H1 (cell line): ENCODE results near the gene OLFM3. TPM values are rescaled to one million over a fixed set of nuclear protein-coding genes. Genes with fewer than 3 reads are reported as not detected.

Experiments
- CTCF ChIA-PET: fragments of 300-600 bp; sonication (Branson Sonifier 250); formaldehyde crosslinking; loops from one replicate; lab custom pipeline; 2021; ENCODE audit not compliant: partially characterized antibody; lab: Charles Lee
- POLR2A ChIA-PET: fragments of 300-600 bp; sonication (Branson Sonifier 250); formaldehyde crosslinking; loops from one replicate; lab custom pipeline; 2021; ENCODE audit warnings: inconsistent platforms; ENCODE audit not compliant: partially characterized antibody; lab: Charles Lee
- DNase-seq, 2 experiments: peaks; one replicate each; pipeline versions ENCODE4 v3.0.0 to v3.0.0-alpha.2; 2010 to 2022; ENCODE audit warnings: low spot score in 2 of 2, low read depth in 1 of 2, mixed read lengths in 1 of 2
- FAIRE-seq: peaks from 2 replicates; lab custom pipeline; 2011; peaks lifted over from hg19 to GRCh38; lab: Jason Lieb, UNC
- H2AFZ ChIP-seq: 2 replicates; pipeline ENCODE4 v1.8.1; 2012; ENCODE audit warnings: low read length, inconsistent platforms
- H2AK5ac ChIP-seq: 2 replicates; pipeline ENCODE4 v1.6.1; 2013; ENCODE audit warnings: low read depth, low read length
- H2BK120ac ChIP-seq: replicated peaks from 2 replicates; pipeline ENCODE3; 2013; ENCODE audit warnings: low read depth, low read length, inconsistent platforms
- H2BK12ac ChIP-seq: 2 replicates; pipeline ENCODE4 v1.6.1; 2013; ENCODE audit warnings: low read depth, low read length
- H2BK15ac ChIP-seq: 2 replicates; pipeline ENCODE4 v1.6.1; 2013; ENCODE audit warnings: low read length
- H2BK20ac ChIP-seq: 2 replicates; pipeline ENCODE4 v1.6.1; 2013; ENCODE audit warnings: low read length
- H2BK5ac ChIP-seq: 2 replicates; pipeline ENCODE4 v1.6.1; 2013; ENCODE audit warnings: low read depth, low read length
- H3K14ac ChIP-seq: 2 replicates; pipeline ENCODE4 v1.6.1; 2013; ENCODE audit warnings: inconsistent platforms; ENCODE audit not compliant: insufficient read length
- H3K18ac ChIP-seq: 2 replicates; pipeline ENCODE4 v1.6.1; 2013; ENCODE audit warnings: low read length; ENCODE audit errors: extremely low read depth
- H3K23ac ChIP-seq: 2 replicates; pipeline ENCODE4 v1.6.1; 2013; ENCODE audit warnings: inconsistent platforms; ENCODE audit not compliant: insufficient read length
- H3K23me2 ChIP-seq: 2 replicates; pipeline ENCODE4 v1.6.1; 2013; ENCODE audit warnings: low read depth, low read length
- H3K27ac ChIP-seq: 2 replicates; pipeline ENCODE4 v1.6.1; 2011; ENCODE audit warnings: low read depth, low read length, inconsistent platforms
- H3K27me3 ChIP-seq, 4 experiments: replicated peaks in 1 of 4; 1 replicate in 1 of 4; 2 replicates in 3 of 4; pipeline versions ENCODE4 v1.6.1 to v1.8.1; 2011 to 2013; ENCODE audit warnings: low read length in 3 of 4, mild to moderate bottlenecking in 3 of 4, inconsistent platforms in 2 of 4, mixed read lengths in 2 of 4, moderate library complexity in 1 of 4; ENCODE audit not compliant: control insufficient read depth in 3 of 4, insufficient read depth in 3 of 4; ENCODE audit errors: extremely low read depth in 1 of 4
- H3K36me3 ChIP-seq, 4 experiments: 2 replicates each; pipeline versions ENCODE4 v1.6.1 to v1.8.1; 2011 to 2013; ENCODE audit warnings: mild to moderate bottlenecking in 4 of 4, low read length in 3 of 4, moderate library complexity in 2 of 4, control low read depth in 1 of 4, inconsistent platforms in 1 of 4; ENCODE audit not compliant: insufficient read depth in 4 of 4, control insufficient read depth in 2 of 4
- H3K4ac ChIP-seq: replicated peaks from 2 replicates; pipeline ENCODE3; 2013; ENCODE audit warnings: low read length, low read depth, mixed read lengths, inconsistent platforms; ENCODE audit not compliant: insufficient read length
- H3K4me1 ChIP-seq, 4 experiments: replicated peaks in 1 of 4; 1 replicate in 1 of 4; 2 replicates in 3 of 4; pipeline versions ENCODE4 v1.6.1 to v1.8.1; 2011 to 2013; ENCODE audit warnings: low read length in 3 of 4, inconsistent platforms in 2 of 4, mixed read lengths in 1 of 4; ENCODE audit not compliant: insufficient read depth in 4 of 4, control insufficient read depth in 3 of 4
- H3K4me2 ChIP-seq, 2 experiments: 2 replicates each; pipeline versions ENCODE4 v1.6.1 to v1.8.1; 2011 to 2013; ENCODE audit warnings: low read depth in 2 of 2, low read length in 2 of 2, control low read depth in 1 of 2, inconsistent platforms in 1 of 2, mild to moderate bottlenecking in 1 of 2; ENCODE audit not compliant: insufficient read depth in 1 of 2
- H3K4me3 ChIP-seq, 4 experiments: fragments of 200-600, 300-600 bp in 1 of 4; sonication (generic), shearing (Covaris generic), sonication (Bioruptor Twin) in 1 of 4; 2 replicates each; pipeline versions ENCODE4 v1.5.1 to v1.8.1; 2011 to 2016; ENCODE audit warnings: low read length in 4 of 4, low read depth in 3 of 4, control low read depth in 2 of 4, inconsistent platforms in 2 of 4, mild to moderate bottlenecking in 2 of 4, mixed read lengths in 1 of 4, moderate library complexity in 1 of 4; ENCODE audit not compliant: insufficient read depth in 2 of 4; ENCODE audit errors: extremely low read depth in 1 of 4
- H3K56ac ChIP-seq: replicated peaks from 2 replicates; pipeline ENCODE3; 2013; ENCODE audit warnings: low read depth, mild to moderate bottlenecking, mixed read lengths, low read length, inconsistent platforms; ENCODE audit not compliant: insufficient read length
- H3K79me1 ChIP-seq: 2 replicates; pipeline ENCODE4 v1.6.1; 2013; ENCODE audit warnings: low read depth, low read length, control low read depth
- H3K79me2 ChIP-seq, 2 experiments: 2 replicates each; pipeline versions ENCODE4 v1.6.1 to v1.8.1; 2012 to 2013; ENCODE audit warnings: low read length in 2 of 2, mild to moderate bottlenecking in 2 of 2, inconsistent platforms in 1 of 2; ENCODE audit not compliant: insufficient read depth in 2 of 2, control insufficient read depth in 1 of 2
- H3K9ac ChIP-seq, 4 experiments: replicated peaks in 1 of 4; 1 replicate in 1 of 4; 2 replicates in 3 of 4; pipeline versions ENCODE4 v1.6.1 to v1.8.1; 2011 to 2013; ENCODE audit warnings: low read depth in 3 of 4, low read length in 3 of 4, control low read depth in 2 of 4, mild to moderate bottlenecking in 2 of 4, moderate library complexity in 2 of 4, inconsistent platforms in 1 of 4; ENCODE audit errors: extremely low read depth in 1 of 4
- H3K9me3 ChIP-seq, 2 experiments: 2 replicates each; pipeline versions ENCODE4 v1.6.1 to v1.8.1; 2012 to 2013; ENCODE audit warnings: mild to moderate bottlenecking in 2 of 2, moderate library complexity in 2 of 2, control low read depth in 1 of 2, inconsistent platforms in 1 of 2, low read depth in 1 of 2, low read length in 1 of 2, mixed read lengths in 1 of 2; ENCODE audit not compliant: insufficient read depth in 2 of 2
- H4K20me1 ChIP-seq, 2 experiments: replicated peaks in 1 of 2; 2 replicates each; pipeline versions ENCODE3 to v1.8.1; 2011 to 2013; ENCODE audit warnings: inconsistent platforms in 2 of 2, low read length in 2 of 2, mild to moderate bottlenecking in 1 of 2; ENCODE audit not compliant: insufficient read depth in 2 of 2, control insufficient read depth in 1 of 2
- H4K5ac ChIP-seq: 2 replicates; pipeline ENCODE4 v1.6.1; 2013; ENCODE audit warnings: low read length, low read depth, mixed read lengths, inconsistent platforms; ENCODE audit not compliant: insufficient read length
- H4K8ac ChIP-seq: 2 replicates; pipeline ENCODE4 v1.8.0; 2013; ENCODE audit warnings: mild to moderate bottlenecking, moderate library complexity, low read length, inconsistent platforms; ENCODE audit not compliant: insufficient read depth; ENCODE audit errors: extremely low read depth
- H4K91ac ChIP-seq: replicated peaks from 2 replicates; pipeline ENCODE3; 2013; ENCODE audit warnings: low read length, mixed read lengths, inconsistent platforms; ENCODE audit not compliant: insufficient read length
- CTBP2 ChIP-seq: IDR thresholded peaks from 2 replicates; pipeline ENCODE4 v1.7.0; 2011; ENCODE audit warnings: borderline replicate concordance, mild to moderate bottlenecking, moderate library complexity, mixed read lengths, low read length; ENCODE audit not compliant: insufficient read depth, insufficient read length
- POLR2A ChIP-seq, 2 experiments: IDR thresholded peaks; 1 replicate in 1 of 2; 2 replicates in 1 of 2; pipeline ENCODE4 v1.6.1; 2011; ENCODE audit warnings: low read depth in 2 of 2, low read length in 2 of 2, mild to moderate bottlenecking in 2 of 2; ENCODE audit errors: control extremely low read depth in 1 of 2
- RAD21 ChIP-seq, 2 experiments: IDR thresholded peaks in 1 of 2; conservative IDR thresholded peaks in 1 of 2; 2 replicates each; pipeline ENCODE4 v1.6.1; 2011; ENCODE audit warnings: low read depth in 2 of 2, low read length in 2 of 2, improper control_type of control experiment in 1 of 2, inconsistent platforms in 1 of 2, mild to moderate bottlenecking in 1 of 2, moderate library complexity in 1 of 2
- RBBP5 ChIP-seq: IDR thresholded peaks from 2 replicates; pipeline ENCODE4 v1.7.1; 2012; ENCODE audit warnings: low read depth, mild to moderate bottlenecking, inconsistent platforms, low read length, moderate library complexity, borderline replicate concordance
- SRF ChIP-seq: IDR thresholded peaks from 2 replicates; pipeline ENCODE4 v1.6.1; 2011; ENCODE audit warnings: mild to moderate bottlenecking, low read depth, low read length, moderate library complexity
- TBP ChIP-seq: IDR thresholded peaks from 2 replicates; pipeline ENCODE4 v1.6.1; 2011; ENCODE audit warnings: low read depth, low read length, improper control_type of control experiment
- WGBS, 2 experiments: shearing (Covaris generic) in 1 of 2; methylation state at CpG; one replicate each; pipeline versions ENCODE4 v1.1.6 to v1.1.7; 2013 to 2015; ENCODE audit warnings: low lambda C conversion rate in 2 of 2, mixed read lengths in 2 of 2, inconsistent platforms in 1 of 2, low coverage in 1 of 2, missing lambda C conversion rate in 1 of 2; ENCODE audit not compliant: insufficient replicate concordance in 2 of 2, insufficient coverage in 1 of 2, insufficient read length in 1 of 2; ENCODE audit errors: extremely low coverage in 1 of 2, missing lambda C conversion rate in 1 of 2; 5-methylcytosine and 5-hydroxymethylcytosine counted together
- polyA plus RNA-seq, 7 experiments: library from polyadenylated mRNA; depleted of rRNA in 3 of 7; stranded (reverse) in 5 of 7; unstranded in 2 of 7; fragments of >200 nt in 5 of 7; fragments of 200-250 nt in 2 of 7; gene quantifications; 1 replicate in 5 of 7; 2 replicates in 1 of 7; 4 replicates in 1 of 7; pipeline versions ENCODE4 v1.2.1 to v1.2.3, GENCODE V29; 2011 to 2013; ENCODE audit warnings: missing spikeins in 2 of 7, mixed read lengths in 2 of 7
- total RNA-seq: library from RNA; stranded (reverse); fragmentation: NEBNext Ultra II Directional; extraction: Animal tissue kit (Norgen Biotek cat#: 25700); gene quantifications from 2 replicates; pipeline ENCODE4 v1.2.1, GENCODE V29; 2021
- TF ChIP-seq, protein P1 (sequence below): IDR thresholded peaks from 2 replicates; pipeline ENCODE4 v1.6.1; 2012; ENCODE audit warnings: inconsistent platforms
- TF ChIP-seq, protein P2 (sequence below): IDR thresholded peaks from 2 replicates; pipeline ENCODE4 v1.6.1; 2012; ENCODE audit warnings: inconsistent platforms
- TF ChIP-seq, protein P3 (sequence below): IDR thresholded peaks from 2 replicates; pipeline ENCODE4 v1.6.1; 2012; ENCODE audit warnings: low read length, inconsistent platforms
- TF ChIP-seq, protein P4 (sequence below): IDR thresholded peaks from 2 replicates; pipeline ENCODE4 v1.6.1; 2011; ENCODE audit warnings: low read length, improper control_type of control experiment

Gene OLFM3
- total and polyA plus RNA-seq, 2 of the 8 experiments (the other 6 are each of a cell fraction or from before 2014, with no cell fraction given), result 0.30 to 0.32 TPM

DNA sequence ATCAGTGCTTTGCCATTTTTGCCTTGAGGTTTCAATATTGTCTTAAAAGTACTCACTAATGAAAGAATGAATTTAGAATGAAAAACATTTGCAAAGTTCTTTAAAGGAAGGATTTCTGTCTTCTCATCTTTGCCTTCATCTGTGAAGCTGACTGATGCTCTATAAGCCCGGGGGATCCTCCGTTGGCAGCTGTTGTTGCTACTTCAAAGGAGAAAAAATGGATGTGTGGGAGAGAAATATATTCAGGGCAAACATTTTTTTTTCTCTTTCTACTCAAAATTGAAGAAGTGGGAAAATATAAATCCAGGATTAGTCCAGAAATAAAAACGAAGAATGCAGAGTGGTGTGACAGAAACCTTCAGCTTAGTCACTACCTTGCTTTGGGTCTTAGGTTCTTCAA is 142.5 kb downstream of the OLFM3 start:
- POLR2A ChIA-PET, result no interaction called here
- Histone ChIP-seq H3K4me2 (no peak overlapping the region), H3K27me3 (no peaks in the 10 kb centered on the region)
- TF ChIP-seq, protein P1, sequence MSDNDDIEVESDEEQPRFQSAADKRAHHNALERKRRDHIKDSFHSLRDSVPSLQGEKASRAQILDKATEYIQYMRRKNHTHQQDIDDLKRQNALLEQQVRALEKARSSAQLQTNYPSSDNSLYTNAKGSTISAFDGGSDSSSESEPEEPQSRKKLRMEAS, result no peak
- TF ChIP-seq, protein P2, sequence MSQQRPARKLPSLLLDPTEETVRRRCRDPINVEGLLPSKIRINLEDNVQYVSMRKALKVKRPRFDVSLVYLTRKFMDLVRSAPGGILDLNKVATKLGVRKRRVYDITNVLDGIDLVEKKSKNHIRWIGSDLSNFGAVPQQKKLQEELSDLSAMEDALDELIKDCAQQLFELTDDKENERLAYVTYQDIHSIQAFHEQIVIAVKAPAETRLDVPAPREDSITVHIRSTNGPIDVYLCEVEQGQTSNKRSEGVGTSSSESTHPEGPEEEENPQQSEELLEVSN, result no peak
- TF ChIP-seq, protein P3, sequence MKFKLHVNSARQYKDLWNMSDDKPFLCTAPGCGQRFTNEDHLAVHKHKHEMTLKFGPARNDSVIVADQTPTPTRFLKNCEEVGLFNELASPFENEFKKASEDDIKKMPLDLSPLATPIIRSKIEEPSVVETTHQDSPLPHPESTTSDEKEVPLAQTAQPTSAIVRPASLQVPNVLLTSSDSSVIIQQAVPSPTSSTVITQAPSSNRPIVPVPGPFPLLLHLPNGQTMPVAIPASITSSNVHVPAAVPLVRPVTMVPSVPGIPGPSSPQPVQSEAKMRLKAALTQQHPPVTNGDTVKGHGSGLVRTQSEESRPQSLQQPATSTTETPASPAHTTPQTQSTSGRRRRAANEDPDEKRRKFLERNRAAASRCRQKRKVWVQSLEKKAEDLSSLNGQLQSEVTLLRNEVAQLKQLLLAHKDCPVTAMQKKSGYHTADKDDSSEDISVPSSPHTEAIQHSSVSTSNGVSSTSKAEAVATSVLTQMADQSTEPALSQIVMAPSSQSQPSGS, result no peak
- no peak for TF ChIP-seq SRF
- TF ChIP-seq POLR2A (IDR thresholded peaks at IDR 0.05; ENCODE audit: control extremely low read depth in 1 of 2, low read depth in 2 of 2, low read length in 2 of 2), result no peak
- no peak for TF ChIP-seq RBBP5
- no peak for TF ChIP-seq TBP
- no peak for TF ChIP-seq RAD21 (IDR thresholded peaks at IDR 0.05 in 1 of 2, conservative IDR thresholded peaks at IDR 0.05 in 1 of 2; ENCODE audit: low read depth in 2 of 2, low read length in 2 of 2)
- TF ChIP-seq CTBP2, result no peak
- TF ChIP-seq, protein P4, sequence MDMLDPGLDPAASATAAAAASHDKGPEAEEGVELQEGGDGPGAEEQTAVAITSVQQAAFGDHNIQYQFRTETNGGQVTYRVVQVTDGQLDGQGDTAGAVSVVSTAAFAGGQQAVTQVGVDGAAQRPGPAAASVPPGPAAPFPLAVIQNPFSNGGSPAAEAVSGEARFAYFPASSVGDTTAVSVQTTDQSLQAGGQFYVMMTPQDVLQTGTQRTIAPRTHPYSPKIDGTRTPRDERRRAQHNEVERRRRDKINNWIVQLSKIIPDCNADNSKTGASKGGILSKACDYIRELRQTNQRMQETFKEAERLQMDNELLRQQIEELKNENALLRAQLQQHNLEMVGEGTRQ, result no peak

More for the DNA sequence above, 142.5 kb downstream of the OLFM3 start:
- 88% methylated on average over 3 of the region's 3 CpGs; no CpG with 5 or more reads in 1 of the 2 experiments for WGBS, 2 experiments
- Histone ChIP-seq H3K18ac (no peak overlapping the region), H3K36me3 (no peaks in the 10 kb centered on the region), H3K4ac (no peak overlapping the region), H2BK5ac (no peak overlapping the region), H4K5ac (no peak overlapping the region), H4K20me1 (no peaks in the 10 kb centered on the region), H3K14ac (no peak overlapping the region), H3K9ac (no peak overlapping the region), H4K8ac (no peak overlapping the region), H2BK20ac (no peak overlapping the region), H3K56ac (no peak overlapping the region), H3K23me2 (no peaks in the 10 kb centered on the region), H2BK15ac (no peak overlapping the region), H2BK12ac (no peak overlapping the region), H2AK5ac (no peak overlapping the region), H3K4me3 (no peak overlapping the region), H2BK120ac (no peak overlapping the region), H3K23ac (no peak overlapping the region), H3K27ac (no peak overlapping the region), H3K79me2 (no peaks in the 10 kb centered on the region), H2AFZ (no peak overlapping the region), H3K9me3 (no peaks in the 10 kb centered on the region; a peak in 1 of 4 replicates), H3K79me1 (no peaks in the 10 kb centered on the region), H4K91ac (no peak overlapping the region), H3K4me1 (peaks cover 0 to under 1% (median 0%) of the 10 kb centered on the region in 4 experiments; a peak in 1 of 7 replicates)
- CTCF ChIA-PET, result interaction anchor here (0.7 to 1.4 kb wide), 2 partner anchors 10 to 1555 kb away, joined by 3 to 5 read pairs; no protein-coding TSS in a partner anchor
- DNase-seq (no peak), FAIRE-seq (no peak)
